HL-60 (cell line): ENCODE data around the gene SMIM14.
"Not testable (repeated sequence)": the region's sequence is repeated elsewhere in the genome, so short reads cannot be mapped to it uniquely, and the experiment has no call there.

Experiments
- DNase-seq, 2 experiments: peaks; one replicate each; pipeline ENCODE4 v3.0.0-alpha.2; 2010 to 2020; ENCODE audit warnings: low read depth in 1 of 2, low spot score in 1 of 2
- H3K27ac ChIP-seq: fragments of 250-450 bp; sonication (Bioruptor Pico); replicated peaks from 2 replicates; pipeline ENCODE4 v1.5.1; 2020; ENCODE audit warnings: mild to moderate bottlenecking, moderate library complexity
- H3K27me3 ChIP-seq: fragments of 250-450 bp; sonication (Bioruptor Pico); 2 replicates; pipeline ENCODE4 v1.5.1; 2021; ENCODE audit warnings: mild to moderate bottlenecking, moderate library complexity; ENCODE audit not compliant: insufficient read depth, poor library complexity, severe bottlenecking
- H3K4me3 ChIP-seq: replicated peaks from 2 replicates; pipeline ENCODE4 v1.5.1; 2011; ENCODE audit warnings: mild to moderate bottlenecking, control low read depth, low read length; ENCODE audit not compliant: insufficient read depth
- CTCF ChIP-seq: IDR thresholded peaks from one replicate; pipeline ENCODE4 v1.5.1; 2011; ENCODE audit warnings: low read length, control low read depth, inconsistent platforms; ENCODE audit not compliant: insufficient read depth
- GABPA ChIP-seq: IDR thresholded peaks from 2 replicates; pipeline ENCODE4 v1.6.1; 2012; ENCODE audit warnings: low read depth
- POLR2AphosphoS5 ChIP-seq: IDR thresholded peaks from 2 replicates; pipeline ENCODE4 v1.6.1; 2012; ENCODE audit warnings: low read depth
- SPI1 ChIP-seq: IDR thresholded peaks from 2 replicates; pipeline ENCODE4 v1.6.1; 2012; ENCODE audit warnings: low read depth, mild to moderate bottlenecking, borderline replicate concordance
- TF ChIP-seq, protein P1 (sequence below): IDR thresholded peaks from 2 replicates; pipeline ENCODE4 v1.6.1; 2012; ENCODE audit warnings: low read depth; ENCODE audit not compliant: insufficient replicate concordance

SMIM14 gene

DNA sequence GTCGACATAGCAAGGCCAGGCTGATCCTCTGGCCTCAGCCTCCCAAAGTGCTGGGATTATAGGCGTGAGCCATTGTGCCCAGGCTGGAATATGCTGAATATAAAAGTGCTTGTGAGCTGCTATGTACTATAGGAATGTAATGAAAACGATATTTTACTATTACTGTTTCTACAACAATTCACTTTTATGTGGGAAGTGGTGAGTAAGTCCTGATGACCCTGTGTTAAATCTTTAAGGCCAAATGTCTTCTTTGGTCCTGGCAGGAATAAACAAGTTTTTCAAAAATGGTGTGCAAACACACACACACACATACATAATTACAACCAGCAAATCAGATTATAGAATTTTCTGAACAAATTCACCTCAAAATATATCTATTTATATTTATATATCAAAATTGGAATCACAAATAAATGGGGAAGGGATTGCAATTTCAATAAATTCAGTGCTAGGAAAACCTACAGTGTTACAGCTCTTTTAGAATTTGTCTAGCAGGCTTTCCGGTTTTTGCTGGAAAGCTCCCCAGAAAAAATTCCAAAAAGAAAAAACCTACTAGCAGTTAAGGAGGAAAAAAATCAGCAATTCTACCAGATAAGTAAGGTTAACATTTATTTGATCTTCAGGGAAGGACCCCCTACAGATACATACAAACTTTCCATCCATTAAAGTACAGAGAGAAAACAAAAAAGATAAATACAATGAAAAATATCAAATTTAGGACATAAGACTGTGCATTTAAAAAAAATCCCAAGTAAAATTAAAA lies 17.9 kb downstream of the SMIM14 start:
- no peaks in the 10 kb centered on the region for H3K27me3 ChIP-seq
- no peak overlapping the region for H3K4me3 ChIP-seq
- no peak overlapping the region for H3K27ac ChIP-seq
- no peak for DNase-seq
- TF ChIP-seq, protein P1, sequence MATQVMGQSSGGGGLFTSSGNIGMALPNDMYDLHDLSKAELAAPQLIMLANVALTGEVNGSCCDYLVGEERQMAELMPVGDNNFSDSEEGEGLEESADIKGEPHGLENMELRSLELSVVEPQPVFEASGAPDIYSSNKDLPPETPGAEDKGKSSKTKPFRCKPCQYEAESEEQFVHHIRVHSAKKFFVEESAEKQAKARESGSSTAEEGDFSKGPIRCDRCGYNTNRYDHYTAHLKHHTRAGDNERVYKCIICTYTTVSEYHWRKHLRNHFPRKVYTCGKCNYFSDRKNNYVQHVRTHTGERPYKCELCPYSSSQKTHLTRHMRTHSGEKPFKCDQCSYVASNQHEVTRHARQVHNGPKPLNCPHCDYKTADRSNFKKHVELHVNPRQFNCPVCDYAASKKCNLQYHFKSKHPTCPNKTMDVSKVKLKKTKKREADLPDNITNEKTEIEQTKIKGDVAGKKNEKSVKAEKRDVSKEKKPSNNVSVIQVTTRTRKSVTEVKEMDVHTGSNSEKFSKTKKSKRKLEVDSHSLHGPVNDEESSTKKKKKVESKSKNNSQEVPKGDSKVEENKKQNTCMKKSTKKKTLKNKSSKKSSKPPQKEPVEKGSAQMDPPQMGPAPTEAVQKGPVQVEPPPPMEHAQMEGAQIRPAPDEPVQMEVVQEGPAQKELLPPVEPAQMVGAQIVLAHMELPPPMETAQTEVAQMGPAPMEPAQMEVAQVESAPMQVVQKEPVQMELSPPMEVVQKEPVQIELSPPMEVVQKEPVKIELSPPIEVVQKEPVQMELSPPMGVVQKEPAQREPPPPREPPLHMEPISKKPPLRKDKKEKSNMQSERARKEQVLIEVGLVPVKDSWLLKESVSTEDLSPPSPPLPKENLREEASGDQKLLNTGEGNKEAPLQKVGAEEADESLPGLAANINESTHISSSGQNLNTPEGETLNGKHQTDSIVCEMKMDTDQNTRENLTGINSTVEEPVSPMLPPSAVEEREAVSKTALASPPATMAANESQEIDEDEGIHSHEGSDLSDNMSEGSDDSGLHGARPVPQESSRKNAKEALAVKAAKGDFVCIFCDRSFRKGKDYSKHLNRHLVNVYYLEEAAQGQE, result no peak
- no peak for TF ChIP-seq SPI1
- no peak for TF ChIP-seq CTCF
- no peak for TF ChIP-seq POLR2AphosphoS5
- no peak for TF ChIP-seq GABPA

- DNase-seq, result no peak
Observed at GRCh38 chr4:39617534-39617933, 21.1 kb downstream of the SMIM14 start.

DNA sequence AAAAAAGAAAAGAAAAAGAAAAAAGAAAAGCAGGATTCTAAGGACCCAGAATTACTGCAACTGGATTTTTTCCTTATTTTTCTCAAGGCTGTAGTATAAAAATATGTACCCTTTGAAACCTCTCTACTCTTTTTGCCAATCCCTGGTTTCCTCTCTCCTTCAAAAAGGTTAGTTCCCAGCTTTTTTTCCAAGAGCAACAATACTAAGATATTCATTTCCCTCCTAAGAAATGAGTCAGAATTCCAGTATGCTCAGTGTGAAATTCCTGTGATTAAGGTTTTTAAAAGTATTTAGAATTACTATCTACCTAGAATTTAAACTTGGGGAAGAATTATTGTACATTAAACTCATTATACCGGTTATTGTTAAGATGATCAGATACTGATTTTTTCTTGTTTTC lies 22.0 kb downstream of the SMIM14 start:
- no peaks in the 10 kb centered on the region for H3K27me3 ChIP-seq
- no peak for DNase-seq
- no peak overlapping the region for H3K27ac ChIP-seq
- no peak overlapping the region for H3K4me3 ChIP-seq
- TF ChIP-seq, protein P1, result no peak
- TF ChIP-seq CTCF, result no peak
- TF ChIP-seq POLR2AphosphoS5, result no peak
- no peak for TF ChIP-seq SPI1
- no peak for TF ChIP-seq GABPA

More at GRCh38 chr4:39617534-39617933, 21.1 kb downstream of the SMIM14 start:
- Histone ChIP-seq H3K27ac (no peak overlapping the region), H3K4me3 (no peak overlapping the region), H3K27me3 (no peaks in the 10 kb centered on the region)
- no peak for TF ChIP-seq SPI1
- TF ChIP-seq, protein P1, result no peak
- TF ChIP-seq CTCF, result no peak
- no peak for TF ChIP-seq GABPA
- no peak for TF ChIP-seq POLR2AphosphoS5

- H3K27me3 ChIP-seq, H3K4me3 ChIP-seq, DNase-seq, H3K27ac ChIP-seq: not testable (repeated sequence)
Observed at GRCh38 chr4:39616112-39616511, 22.6 kb downstream of the SMIM14 start.
